ENCODE results near the gene CDK14. TPM values are rescaled to one million over a fixed set of nuclear protein-coding genes. Genes with fewer than 3 reads are reported as not detected.

CDK14 gene
- total RNA-seq, 1 donor from 2014 or later, result 52.3 TPM

DNA sequence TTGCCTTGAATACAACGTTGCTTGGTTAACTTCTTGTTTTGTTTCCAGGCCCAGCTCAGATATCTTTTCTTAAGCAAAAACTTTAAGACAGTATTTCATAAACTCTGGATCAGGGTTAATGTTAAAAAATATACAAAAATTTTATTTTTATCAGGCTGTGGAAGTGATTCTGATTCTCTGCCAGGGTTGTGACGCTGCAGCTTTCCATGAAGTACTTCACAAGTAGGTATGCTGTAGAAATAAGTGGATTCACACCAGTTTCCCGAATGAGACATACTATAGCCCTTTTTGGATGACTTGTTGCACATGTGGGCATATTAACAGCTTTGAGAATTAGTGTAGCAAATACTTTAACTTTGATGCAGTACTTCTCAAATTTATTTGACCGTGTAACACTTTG is 70.1 kb downstream of the CDK14 start:
- H3K79me2 ChIP-seq (ENCODE audit: low read depth), result peaks cover 55% of the 10 kb centered on the region
- TF ChIP-seq EZH2 (IDR thresholded peaks at IDR 0.05) (no peak), EZH2phosphoT487 (IDR thresholded peaks at IDR 0.05) (no peak)
- TF ChIP-seq, protein P1, sequence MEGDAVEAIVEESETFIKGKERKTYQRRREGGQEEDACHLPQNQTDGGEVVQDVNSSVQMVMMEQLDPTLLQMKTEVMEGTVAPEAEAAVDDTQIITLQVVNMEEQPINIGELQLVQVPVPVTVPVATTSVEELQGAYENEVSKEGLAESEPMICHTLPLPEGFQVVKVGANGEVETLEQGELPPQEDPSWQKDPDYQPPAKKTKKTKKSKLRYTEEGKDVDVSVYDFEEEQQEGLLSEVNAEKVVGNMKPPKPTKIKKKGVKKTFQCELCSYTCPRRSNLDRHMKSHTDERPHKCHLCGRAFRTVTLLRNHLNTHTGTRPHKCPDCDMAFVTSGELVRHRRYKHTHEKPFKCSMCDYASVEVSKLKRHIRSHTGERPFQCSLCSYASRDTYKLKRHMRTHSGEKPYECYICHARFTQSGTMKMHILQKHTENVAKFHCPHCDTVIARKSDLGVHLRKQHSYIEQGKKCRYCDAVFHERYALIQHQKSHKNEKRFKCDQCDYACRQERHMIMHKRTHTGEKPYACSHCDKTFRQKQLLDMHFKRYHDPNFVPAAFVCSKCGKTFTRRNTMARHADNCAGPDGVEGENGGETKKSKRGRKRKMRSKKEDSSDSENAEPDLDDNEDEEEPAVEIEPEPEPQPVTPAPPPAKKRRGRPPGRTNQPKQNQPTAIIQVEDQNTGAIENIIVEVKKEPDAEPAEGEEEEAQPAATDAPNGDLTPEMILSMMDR (IDR thresholded peaks at IDR 0.05), result no peak
- H4K20me1 ChIP-seq (ENCODE audit: low read depth), result peaks cover 5% of the 10 kb centered on the region
- Mint-ChIP-seq H3K27ac (no peak overlapping the region), H3K4me3 (no peak overlapping the region), H3K27me3 (ENCODE audit: insufficient read depth, low read depth) (peaks cover 4% of the 10 kb centered on the region), H3K36me3 (peaks cover 19% of the 10 kb centered on the region), H3K4me1 (peaks cover 17% of the 10 kb centered on the region), H3K9me3 (peaks cover 14% of the 10 kb centered on the region)
- H3K27me3 ChIP-seq, result no peaks in the 10 kb centered on the region
- H3K4me3 ChIP-seq, result no peak overlapping the region
- peaks cover 16% of the 10 kb centered on the region for H3K4me1 ChIP-seq
- no peak overlapping the region for H3K4me2 ChIP-seq
- DNase-seq (ENCODE audit: low spot score), result no peak
- H3K27ac ChIP-seq, result no peak overlapping the region
- no peaks in the 10 kb centered on the region for H3F3A ChIP-seq (ENCODE audit: low read depth)
- H3K9ac ChIP-seq, result no peak overlapping the region
- no peak overlapping the region for H2AFZ ChIP-seq (replicated peaks)
- H3K36me3 ChIP-seq, result no peaks in the 10 kb centered on the region
- H3K9me3 ChIP-seq (ENCODE audit: low read depth), result no peaks in the 10 kb centered on the region

DNA sequence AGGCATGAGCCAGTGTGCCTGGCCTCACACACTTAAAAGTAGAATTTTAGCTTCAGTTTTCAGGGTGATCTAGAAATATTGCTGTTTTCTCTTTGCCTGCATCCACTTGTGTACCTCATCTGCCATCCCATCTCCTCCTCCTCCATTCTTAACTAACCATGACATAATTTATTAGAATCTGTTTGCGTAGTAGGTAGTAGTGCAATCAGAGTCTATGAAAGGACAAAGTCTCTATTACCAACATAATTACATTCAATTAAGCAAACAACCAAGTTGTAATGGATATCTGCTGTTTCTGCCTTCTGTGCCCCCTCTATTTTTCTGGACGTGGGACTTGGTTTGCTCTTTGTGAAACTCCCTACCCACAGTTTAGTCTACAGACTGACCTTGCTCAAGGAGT is 72.9 kb downstream of the CDK14 start:
- H3K36me3 Mint-ChIP-seq, result peaks cover 22% of the 10 kb centered on the region

DNA sequence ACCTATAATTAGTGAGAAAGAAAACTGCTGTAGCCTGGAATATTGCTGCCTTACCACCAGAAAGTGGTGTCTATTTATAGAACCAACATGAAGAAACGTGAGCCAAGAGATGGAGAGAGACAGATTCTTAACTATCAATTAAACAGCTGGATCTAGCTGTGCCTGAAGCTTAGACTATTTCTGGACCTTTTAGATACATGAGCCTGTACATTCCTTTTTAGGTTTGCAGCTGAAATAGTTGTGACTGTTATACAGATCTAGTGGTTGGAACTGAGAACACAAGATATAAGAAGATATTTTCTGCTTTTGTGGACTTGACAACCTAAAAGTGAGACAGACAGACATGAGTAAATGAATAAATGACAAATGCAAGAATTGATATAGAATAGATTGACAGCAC is 73.4 kb downstream of the CDK14 start:
- Histone ChIP-seq H3K9ac (no peak overlapping the region), H3K36me3 (no peaks in the 10 kb centered on the region), H3K4me3 (no peak overlapping the region), H3K27ac (no peak overlapping the region), H3K9me3 (ENCODE audit: low read depth) (no peaks in the 10 kb centered on the region), H3K4me2 (no peak overlapping the region), H2AFZ (replicated peaks) (no peak overlapping the region), H3K27me3 (no peaks in the 10 kb centered on the region), H3K79me2 (ENCODE audit: low read depth) (peaks cover 47% of the 10 kb centered on the region), H4K20me1 (ENCODE audit: low read depth) (peaks cover 14% of the 10 kb centered on the region), H3F3A (ENCODE audit: low read depth) (no peaks in the 10 kb centered on the region), H3K4me1 (peaks cover 14% of the 10 kb centered on the region)
- Mint-ChIP-seq H3K4me1 (no peaks in the 10 kb centered on the region), H3K9me3 (peaks cover 16% of the 10 kb centered on the region), H3K27ac (no peak overlapping the region), H3K27me3 (ENCODE audit: insufficient read depth, low read depth) (peaks cover 4% of the 10 kb centered on the region), H3K36me3 (peaks cover 22% of the 10 kb centered on the region), H3K4me3 (no peak overlapping the region)
- no peak for DNase-seq (ENCODE audit: low spot score)
- TF ChIP-seq, protein P1 (IDR thresholded peaks at IDR 0.05), result no peak
- no peak for TF ChIP-seq EZH2 (IDR thresholded peaks at IDR 0.05)
- TF ChIP-seq EZH2phosphoT487 (IDR thresholded peaks at IDR 0.05), result no peak

More for the DNA sequence above, 72.9 kb downstream of the CDK14 start:
- H3K27ac ChIP-seq, result no peak overlapping the region
- peaks cover 9% of the 10 kb centered on the region for H3K4me1 ChIP-seq
- H3K79me2 ChIP-seq (ENCODE audit: low read depth), result peaks cover 43% of the 10 kb centered on the region
- no peaks in the 10 kb centered on the region for H3K4me1 Mint-ChIP-seq
- no peak overlapping the region for H3K9ac ChIP-seq
- H3K9me3 Mint-ChIP-seq, result peaks cover 16% of the 10 kb centered on the region
- DNase-seq (ENCODE audit: low spot score), result no peak
- TF ChIP-seq EZH2phosphoT487 (IDR thresholded peaks at IDR 0.05) (no peak), EZH2 (IDR thresholded peaks at IDR 0.05) (no peak)
- TF ChIP-seq, protein P1 (IDR thresholded peaks at IDR 0.05), result no peak
- no peak overlapping the region for H3K4me2 ChIP-seq
- H2AFZ ChIP-seq (replicated peaks), result no peak overlapping the region
- H3K4me3 ChIP-seq, result no peak overlapping the region
- H3K9me3 ChIP-seq (ENCODE audit: low read depth), result no peaks in the 10 kb centered on the region
- peaks cover 4% of the 10 kb centered on the region for H3K27me3 Mint-ChIP-seq (ENCODE audit: insufficient read depth, low read depth)
- no peaks in the 10 kb centered on the region for H3K36me3 ChIP-seq
- no peak overlapping the region for H3K27ac Mint-ChIP-seq
- no peaks in the 10 kb centered on the region for H3K27me3 ChIP-seq
- no peaks in the 10 kb centered on the region for H3F3A ChIP-seq (ENCODE audit: low read depth)
- peaks cover 11% of the 10 kb centered on the region for H4K20me1 ChIP-seq (ENCODE audit: low read depth)
- no peak overlapping the region for H3K4me3 Mint-ChIP-seq
